Measurements from ENCODE around the gene KIAA0825.

The KIAA0825 gene

DNA sequence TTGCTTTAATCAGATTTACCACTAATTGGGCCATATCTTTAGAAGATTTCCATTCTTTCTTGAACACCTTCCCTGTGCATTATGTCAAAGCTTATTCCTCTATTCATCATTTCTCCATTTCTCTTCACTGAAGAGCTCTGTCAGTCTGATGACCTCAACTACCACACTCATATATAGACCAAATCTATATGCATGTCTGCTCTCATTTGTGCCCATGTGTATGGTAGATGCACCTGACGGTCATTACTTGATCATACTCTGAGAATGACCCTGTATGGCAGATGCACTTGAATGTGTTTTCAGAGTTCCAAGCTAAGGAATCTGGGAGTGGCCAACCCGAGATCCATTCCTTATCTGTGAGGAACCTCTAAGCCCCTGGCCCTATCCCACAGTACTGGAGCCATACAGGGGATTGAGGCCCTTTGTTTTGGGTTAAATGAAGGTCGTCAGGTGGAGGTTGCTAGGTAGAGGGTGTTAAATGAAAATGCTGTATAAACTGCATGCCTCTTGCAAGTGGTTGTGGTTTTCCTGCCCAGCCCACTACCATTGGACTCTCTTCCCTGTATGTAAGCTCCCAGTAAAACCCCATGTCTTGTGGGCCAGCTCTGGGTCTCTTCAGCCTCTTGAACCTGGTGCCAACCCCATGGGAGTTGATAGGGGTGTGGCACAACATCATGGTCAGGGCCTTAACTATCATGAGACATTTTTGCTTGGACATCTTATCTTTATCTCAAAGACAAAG, 229.5 kb downstream of the KIAA0825 start:
- Histone ChIP-seq H3F3A (ENCODE audit: control insufficient read depth, insufficient read depth) (no peaks in the 10 kb centered on the region), H4K20me1 (ENCODE audit: control insufficient read depth, insufficient read depth, low read depth, low read length) (no peaks in the 10 kb centered on the region), H3K9me2 (replicated peaks; ENCODE audit: control insufficient read depth, low read length) (no peaks in the 10 kb centered on the region), H3K9me3 (ENCODE audit: control insufficient read depth, insufficient read depth, low read length) (no peaks in the 10 kb centered on the region), H3K4me2 (ENCODE audit: low read length) (no peak overlapping the region), H3K27ac (ENCODE audit: low read depth, low read length) (no peak overlapping the region), H3K4me1 (ENCODE audit: control insufficient read depth, low read length) (no peaks in the 10 kb centered on the region), H3K79me2 (ENCODE audit: control insufficient read depth, low read length) (no peaks in the 10 kb centered on the region), H3K36me3 (ENCODE audit: control insufficient read depth, low read length) (no peaks in the 10 kb centered on the region), H3K27me3 (ENCODE audit: control insufficient read depth, low read length) (no peaks in the 10 kb centered on the region), H3K4me3 (ENCODE audit: low read length) (no peak overlapping the region)
- TF ChIP-seq EZH2phosphoT487 (IDR thresholded peaks at IDR 0.05; ENCODE audit: borderline replicate concordance, low read length): no peak
- TF ChIP-seq, protein P1, sequence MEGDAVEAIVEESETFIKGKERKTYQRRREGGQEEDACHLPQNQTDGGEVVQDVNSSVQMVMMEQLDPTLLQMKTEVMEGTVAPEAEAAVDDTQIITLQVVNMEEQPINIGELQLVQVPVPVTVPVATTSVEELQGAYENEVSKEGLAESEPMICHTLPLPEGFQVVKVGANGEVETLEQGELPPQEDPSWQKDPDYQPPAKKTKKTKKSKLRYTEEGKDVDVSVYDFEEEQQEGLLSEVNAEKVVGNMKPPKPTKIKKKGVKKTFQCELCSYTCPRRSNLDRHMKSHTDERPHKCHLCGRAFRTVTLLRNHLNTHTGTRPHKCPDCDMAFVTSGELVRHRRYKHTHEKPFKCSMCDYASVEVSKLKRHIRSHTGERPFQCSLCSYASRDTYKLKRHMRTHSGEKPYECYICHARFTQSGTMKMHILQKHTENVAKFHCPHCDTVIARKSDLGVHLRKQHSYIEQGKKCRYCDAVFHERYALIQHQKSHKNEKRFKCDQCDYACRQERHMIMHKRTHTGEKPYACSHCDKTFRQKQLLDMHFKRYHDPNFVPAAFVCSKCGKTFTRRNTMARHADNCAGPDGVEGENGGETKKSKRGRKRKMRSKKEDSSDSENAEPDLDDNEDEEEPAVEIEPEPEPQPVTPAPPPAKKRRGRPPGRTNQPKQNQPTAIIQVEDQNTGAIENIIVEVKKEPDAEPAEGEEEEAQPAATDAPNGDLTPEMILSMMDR (IDR thresholded peaks at IDR 0.05; ENCODE audit: low read depth, low read length, poor library complexity, severe bottlenecking): no peak

DNA sequence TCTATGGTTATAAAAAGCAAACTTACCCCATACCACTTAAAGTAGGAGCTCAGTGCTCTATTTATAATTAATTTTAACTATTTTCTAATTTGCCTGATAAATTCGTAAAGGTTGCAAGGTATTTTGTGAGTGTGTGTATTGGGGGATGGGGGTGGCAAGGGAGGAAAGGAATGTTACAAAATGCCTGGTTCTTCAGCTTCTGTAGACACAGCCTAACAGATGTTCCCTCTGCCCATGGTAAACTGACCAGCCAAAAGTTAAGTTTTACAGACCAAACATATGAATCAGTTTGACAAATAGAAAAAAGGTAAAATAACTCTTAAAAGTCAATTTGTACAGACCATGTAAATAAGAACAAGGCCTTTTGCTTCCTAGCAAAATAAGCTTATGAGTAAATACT, 232.6 kb downstream of the KIAA0825 start:
- Histone ChIP-seq H3K4me3 (ENCODE audit: low read length) (no peak overlapping the region), H3K27ac (ENCODE audit: low read depth, low read length) (no peak overlapping the region), H4K20me1 (ENCODE audit: control insufficient read depth, insufficient read depth, low read depth, low read length) (no peaks in the 10 kb centered on the region), H3K79me2 (ENCODE audit: control insufficient read depth, low read length) (no peaks in the 10 kb centered on the region), H3K9me2 (replicated peaks; ENCODE audit: control insufficient read depth, low read length) (no peaks in the 10 kb centered on the region), H3K27me3 (ENCODE audit: control insufficient read depth, low read length) (no peaks in the 10 kb centered on the region), H3K36me3 (ENCODE audit: control insufficient read depth, low read length) (no peaks in the 10 kb centered on the region), H3K9me3 (ENCODE audit: control insufficient read depth, insufficient read depth, low read length) (no peaks in the 10 kb centered on the region), H3K4me1 (ENCODE audit: control insufficient read depth, low read length) (no peaks in the 10 kb centered on the region), H3K4me2 (ENCODE audit: low read length) (no peak overlapping the region), H3F3A (ENCODE audit: control insufficient read depth, insufficient read depth) (no peaks in the 10 kb centered on the region)
- no peak for TF ChIP-seq EZH2phosphoT487 (IDR thresholded peaks at IDR 0.05; ENCODE audit: borderline replicate concordance, low read length)
- TF ChIP-seq, protein P1 (IDR thresholded peaks at IDR 0.05; ENCODE audit: low read depth, low read length, poor library complexity, severe bottlenecking): no peak

DNA sequence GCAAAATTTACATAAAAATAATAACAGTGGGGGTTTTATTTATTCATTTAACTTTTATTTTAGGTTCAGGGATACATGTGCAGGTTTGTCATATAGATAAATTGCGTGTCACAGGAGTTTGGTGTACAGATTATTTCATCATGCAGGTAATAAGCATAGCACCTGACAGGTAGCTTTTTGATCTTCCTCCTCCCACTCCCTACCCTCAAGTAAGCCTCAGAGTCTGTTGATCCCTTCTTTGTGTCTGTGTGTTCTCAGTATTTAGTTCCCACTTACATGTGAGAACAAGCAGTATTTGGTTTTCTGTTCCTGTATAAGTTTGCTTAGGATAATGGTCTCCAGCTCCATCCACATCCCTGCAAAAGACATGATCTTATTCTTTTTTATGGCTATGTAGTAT, 240.3 kb downstream of the KIAA0825 start:
- no peaks in the 10 kb centered on the region for H3F3A ChIP-seq (ENCODE audit: control insufficient read depth, insufficient read depth)
- no peaks in the 10 kb centered on the region for H3K27me3 ChIP-seq (ENCODE audit: control insufficient read depth, low read length)
- no peak overlapping the region for H3K27ac ChIP-seq (ENCODE audit: low read depth, low read length)
- H3K4me2 ChIP-seq (ENCODE audit: low read length): no peak overlapping the region
- TF ChIP-seq, protein P1 (IDR thresholded peaks at IDR 0.05; ENCODE audit: low read depth, low read length, poor library complexity, severe bottlenecking): no peak
- no peak for TF ChIP-seq EZH2phosphoT487 (IDR thresholded peaks at IDR 0.05; ENCODE audit: borderline replicate concordance, low read length)
- no peaks in the 10 kb centered on the region for H4K20me1 ChIP-seq (ENCODE audit: control insufficient read depth, insufficient read depth, low read depth, low read length)
- H3K9me3 ChIP-seq (ENCODE audit: control insufficient read depth, insufficient read depth, low read length): no peaks in the 10 kb centered on the region
- H3K36me3 ChIP-seq (ENCODE audit: control insufficient read depth, low read length): no peaks in the 10 kb centered on the region
- H3K4me1 ChIP-seq (ENCODE audit: control insufficient read depth, low read length): no peaks in the 10 kb centered on the region
- H3K79me2 ChIP-seq (ENCODE audit: control insufficient read depth, low read length): no peaks in the 10 kb centered on the region
- H3K4me3 ChIP-seq (ENCODE audit: low read length): no peak overlapping the region
- no peaks in the 10 kb centered on the region for H3K9me2 ChIP-seq (replicated peaks; ENCODE audit: control insufficient read depth, low read length)
